GF-D8 (cell line): ENCODE data around the gene ACER3.
"Not testable (repeated sequence)": the region's sequence is repeated elsewhere in the genome, so short reads cannot be mapped to it uniquely, and the experiment has no call there.

ENCODE experiments used
- DNase-seq: peaks from one replicate; lab custom pipeline; 2025; lab: John Stamatoyannopoulos, UW

Gene ACER3

GRCh38 chr11:76995081-76995576 lies 134.4 kb downstream of the ACER3 start:
- no peak for DNase-seq

- DNase-seq, result no peak
These were observed 136.8 kb downstream of the ACER3 start for GRCh38 chr11:76997512-76997911.

- DNase-seq, result no peak
These were observed 138.9 kb downstream of the ACER3 start for GRCh38 chr11:76999597-76999996.

GRCh38 chr11:77001613-77002012 lies 140.9 kb downstream of the ACER3 start:
- DNase-seq, result no peak

- no peak for DNase-seq
These were observed 142.1 kb downstream of the ACER3 start for GRCh38 chr11:77002776-77003175.

GRCh38 chr11:77003963-77004362 lies 143.2 kb downstream of the ACER3 start:
- no peak for DNase-seq

- no peak for DNase-seq
These were observed 148.9 kb downstream of the ACER3 start for GRCh38 chr11:77009533-77010160.

- DNase-seq, result no peak
These were observed 154.0 kb downstream of the ACER3 start for GRCh38 chr11:77014669-77015068.

- DNase-seq, result not testable (repeated sequence)
These were observed 157.7 kb downstream of the ACER3 start for GRCh38 chr11:77018396-77018924.

GRCh38 chr11:77019976-77020595 lies 159.4 kb downstream of the ACER3 start:
- DNase-seq, result no peak

- DNase-seq, result no peak
These were observed 160.0 kb downstream of the ACER3 start for GRCh38 chr11:77020734-77021133.

- no peak for DNase-seq
These were observed 164.0 kb downstream of the ACER3 start for GRCh38 chr11:77024745-77025144.

GRCh38 chr11:77026221-77026620 lies 165.5 kb downstream of the ACER3 start:
- no peak for DNase-seq

GRCh38 chr11:77026743-77027142 lies 166.0 kb downstream of the ACER3 start:
- DNase-seq, result no peak

GRCh38 chr11:77027275-77027674 lies 166.6 kb downstream of the ACER3 start:
- DNase-seq, result no peak

GRCh38 chr11:77029829-77030228 lies 169.1 kb downstream of the ACER3 start:
- DNase-seq, result no peak

GRCh38 chr11:77030834-77031414 lies 170.2 kb downstream of the ACER3 start:
- DNase-seq, result no peak

GRCh38 chr11:77031599-77031998 lies 170.9 kb downstream of the ACER3 start:
- DNase-seq, result no peak

- DNase-seq, result no peak
These were observed 174.3 kb downstream of the ACER3 start for GRCh38 chr11:77035039-77035438.

GRCh38 chr11:77035580-77035979 lies 174.9 kb downstream of the ACER3 start:
- no peak for DNase-seq

- no peak for DNase-seq
These were observed 175.7 kb downstream of the ACER3 start for GRCh38 chr11:77036398-77036797.

- DNase-seq, result no peak
These were observed 176.3 kb downstream of the ACER3 start for GRCh38 chr11:77037057-77037456.
